ENCODE measurements around the gene LDLRAP1. TPM values are rescaled to one million over a fixed set of nuclear protein-coding genes. Genes with fewer than 3 reads are reported as not detected.

LDLRAP1 gene
- total and polyA plus RNA-seq, 2 donors (not counting 3 experiments of a cell fraction or from before 2014, with no cell fraction given): 23.1 to 24.7 TPM

GRCh38 chr1:25575191-25575590, 31.8 kb downstream of the LDLRAP1 start:
- Histone ChIP-seq H3K27ac (ENCODE audit: insufficient read depth, low read depth, low read length) (no peak overlapping the region), H3K9ac (replicated peaks; ENCODE audit: extremely low read depth, insufficient read depth, low read length) (no peak overlapping the region), H3K9me3 (replicated peaks; ENCODE audit: control insufficient read depth, insufficient read depth, low read length) (no peaks in the 10 kb centered on the region), H4K20me1 (replicated peaks; ENCODE audit: control insufficient read depth, extremely low read depth, insufficient read depth, low read length) (no peaks in the 10 kb centered on the region), H3K4me1 (ENCODE audit: control insufficient read depth, extremely low read depth, insufficient read depth, low read length) (no peaks in the 10 kb centered on the region), H3K9me1 (replicated peaks; ENCODE audit: control insufficient read depth, extremely low read depth, insufficient read depth, low read length) (no peaks in the 10 kb centered on the region), H3K36me3 (ENCODE audit: control insufficient read depth in 2 of 2, extremely low read depth in 1 of 2, insufficient read depth in 2 of 2, low read length in 2 of 2) (no peaks in the 10 kb centered on the region), H3K4me2 (ENCODE audit: insufficient read depth, low read length) (no peak overlapping the region), H3K79me2 (ENCODE audit: control insufficient read depth, insufficient read depth, low read length) (no peaks in the 10 kb centered on the region), H3K4me3 (replicated peaks in 1 of 3; ENCODE audit: insufficient read depth in 1 of 3, low read depth in 1 of 3, low read length in 3 of 3) (no peak overlapping the region), H3K27me3 (ENCODE audit: control insufficient read depth in 2 of 2, insufficient read depth in 2 of 2, low read length in 2 of 2) (peaks cover 4 to 9% of the 10 kb centered on the region in 2 experiments), H2AFZ (ENCODE audit: low read depth, low read length) (no peak overlapping the region)
- intact Hi-C loops (cut with micrococcal nuclease) (no loop called here), dilution Hi-C loops (cut with MboI; ENCODE audit: extremely low pct_ligation_motif_present, low sequenced_read_pairs) (no loop called here)
- BruUV-seq (replicated peaks): no TSS peak
- POLR2A ChIA-PET: no interaction called here
- TF ChIP-seq JUN (IDR thresholded peaks at IDR 0.05; ENCODE audit: borderline replicate concordance, insufficient read depth, insufficient read length, low read depth) (no peak), EZH2 (IDR thresholded peaks at IDR 0.05; ENCODE audit: borderline replicate concordance, low read depth, low read length, severe bottlenecking) (no peak), POLR2A (IDR thresholded peaks at IDR 0.05; ENCODE audit: low read depth, low read length) (no peak), MAX (IDR thresholded peaks at IDR 0.05; ENCODE audit: insufficient read depth, insufficient read length) (no peak), POLR2AphosphoS5 (IDR thresholded peaks at IDR 0.05; ENCODE audit: insufficient read depth, low read depth, low read length) (no peak), GATA2 (IDR thresholded peaks at IDR 0.05; ENCODE audit: insufficient read depth, insufficient read length, low read depth, low read length) (no peak), MYC (IDR thresholded peaks at IDR 0.05; ENCODE audit: low read depth, low read length) (no peak), CTCF (IDR thresholded peaks at IDR 0.05; ENCODE audit: extremely low read depth in 1 of 2, insufficient read depth in 1 of 2, low read depth in 1 of 2, low read length in 2 of 2) (no peak)
- FAIRE-seq (no peak), DNase-seq (ENCODE audit: low read depth, low spot score) (no peak)
- CTCF ChIA-PET: no interaction called here

Data from endothelial cell of umbilical vein (primary cell).